Measurements from ENCODE around the gene TOX2. TPM values are rescaled to one million over a fixed set of nuclear protein-coding genes. Genes with fewer than 3 reads are reported as not detected.

TOX2 gene
- total RNA-seq, 1 experiment from 2014 or later: not detected

GRCh38 chr20:43923917-43924316, 9.3 kb downstream of the TOX2 start:
- CTCF ChIA-PET: no interaction called here
- Mint-ChIP-seq H3K4me3 (ENCODE audit: low read depth, unreplicated experiment) (no peak overlapping the region), H3K36me3 (ENCODE audit: insufficient read depth, unreplicated experiment) (no peaks in the 10 kb centered on the region), H3K9me3 (ENCODE audit: low read depth, unreplicated experiment) (no peaks in the 10 kb centered on the region), H3K27me3 (ENCODE audit: unreplicated experiment) (peaks cover 100% of the 10 kb centered on the region), H3K27ac (ENCODE audit: unreplicated experiment) (no peak overlapping the region), H3K4me1 (ENCODE audit: low read depth, unreplicated experiment) (no peaks in the 10 kb centered on the region)
- no peak for TF ChIP-seq CTCF (IDR thresholded peaks at IDR 0.05; ENCODE audit: unreplicated experiment)
- DNase-seq: no peak
- intact Hi-C loops (cut with micrococcal nuclease; ENCODE audit: unreplicated experiment): no loop called here
- no TSS peak for BruUV-seq (replicated peaks)

- no peaks in the 10 kb centered on the region for H3K36me3 Mint-ChIP-seq (ENCODE audit: insufficient read depth, unreplicated experiment)
These were observed 10.6 kb downstream of the TOX2 start for GRCh38 chr20:43925215-43925614.

GRCh38 chr20:43925801-43926200, 11.1 kb downstream of the TOX2 start:
- peaks cover 100% of the 10 kb centered on the region for H3K27me3 Mint-ChIP-seq (ENCODE audit: unreplicated experiment)
- CTCF ChIA-PET: interaction anchor here (1.0 kb wide), 1 partner anchor 154 kb away, joined by 4 read pairs; no protein-coding TSS in a partner anchor
- no peaks in the 10 kb centered on the region for H3K9me3 Mint-ChIP-seq (ENCODE audit: low read depth, unreplicated experiment)
- no TSS peak for BruUV-seq (replicated peaks)
- TF ChIP-seq CTCF (IDR thresholded peaks at IDR 0.05; ENCODE audit: unreplicated experiment): no peak
- H3K4me1 Mint-ChIP-seq (ENCODE audit: low read depth, unreplicated experiment): no peaks in the 10 kb centered on the region
- H3K27ac Mint-ChIP-seq (ENCODE audit: unreplicated experiment): no peak overlapping the region
- no peak overlapping the region for H3K4me3 Mint-ChIP-seq (ENCODE audit: low read depth, unreplicated experiment)
- intact Hi-C loops (cut with micrococcal nuclease; ENCODE audit: unreplicated experiment): no loop called here
- H3K36me3 Mint-ChIP-seq (ENCODE audit: insufficient read depth, unreplicated experiment): no peaks in the 10 kb centered on the region
- peak; percentile 46 for DNase-seq

More at GRCh38 chr20:43925215-43925614, 10.6 kb downstream of the TOX2 start:
- intact Hi-C loops (cut with micrococcal nuclease; ENCODE audit: unreplicated experiment): no loop called here
- no peak for TF ChIP-seq CTCF (IDR thresholded peaks at IDR 0.05; ENCODE audit: unreplicated experiment)
- H3K4me3 Mint-ChIP-seq (ENCODE audit: low read depth, unreplicated experiment): no peak overlapping the region
- no peak for DNase-seq
- H3K9me3 Mint-ChIP-seq (ENCODE audit: low read depth, unreplicated experiment): no peaks in the 10 kb centered on the region
- no peaks in the 10 kb centered on the region for H3K4me1 Mint-ChIP-seq (ENCODE audit: low read depth, unreplicated experiment)
- CTCF ChIA-PET: interaction anchor here (1.0 kb wide), 1 partner anchor 155 kb away, joined by 4 read pairs; no protein-coding TSS in a partner anchor
- BruUV-seq (replicated peaks): no TSS peak
- H3K27me3 Mint-ChIP-seq (ENCODE audit: unreplicated experiment): peaks cover 100% of the 10 kb centered on the region
- H3K27ac Mint-ChIP-seq (ENCODE audit: unreplicated experiment): no peak overlapping the region

- H3K36me3 Mint-ChIP-seq (ENCODE audit: insufficient read depth, unreplicated experiment): no peaks in the 10 kb centered on the region
- no peaks in the 10 kb centered on the region for H3K4me1 Mint-ChIP-seq (ENCODE audit: low read depth, unreplicated experiment)
- no peak overlapping the region for H3K4me3 Mint-ChIP-seq (ENCODE audit: low read depth, unreplicated experiment)
- H3K9me3 Mint-ChIP-seq (ENCODE audit: low read depth, unreplicated experiment): no peaks in the 10 kb centered on the region
- BruUV-seq (replicated peaks): no TSS peak
- no peak for DNase-seq
- CTCF ChIA-PET: interaction anchor here (1.0 kb wide), 1 partner anchor 154 kb away, joined by 4 read pairs; no protein-coding TSS in a partner anchor
- intact Hi-C loops (cut with micrococcal nuclease; ENCODE audit: unreplicated experiment): no loop called here
- TF ChIP-seq CTCF (IDR thresholded peaks at IDR 0.05; ENCODE audit: unreplicated experiment): no peak
- no peak overlapping the region for H3K27ac Mint-ChIP-seq (ENCODE audit: unreplicated experiment)
- peaks cover 100% of the 10 kb centered on the region for H3K27me3 Mint-ChIP-seq (ENCODE audit: unreplicated experiment)
These were observed 11.8 kb downstream of the TOX2 start for GRCh38 chr20:43926287-43927050.
